HepG2 (cell line): ENCODE measurements around the gene NEK8. TPM values are rescaled to one million over a fixed set of nuclear protein-coding genes. Genes with fewer than 3 reads are reported as not detected.

Experiments used
- CENPT ChIP-seq: sonication (generic); formaldehyde crosslinking; IDR thresholded peaks from 2 replicates; pipeline ENCODE4 v1.8.0; 2022; ENCODE audit warnings: low read depth, mild to moderate bottlenecking, moderate library complexity, missing genetic modification reagents
- GFI1 ChIP-seq: sonication (generic); formaldehyde crosslinking; IDR thresholded peaks from 2 replicates; pipeline ENCODE4 v1.5.0; 2020; ENCODE audit warnings: missing genetic modification reagents, mild to moderate bottlenecking, borderline replicate concordance
- HDAC1 ChIP-seq: sonication (generic); formaldehyde crosslinking; IDR thresholded peaks from 2 replicates; pipeline ENCODE4 v1.5.1; 2020; ENCODE audit warnings: mild to moderate bottlenecking, missing genetic modification reagents
- NR2F6 ChIP-seq, 2 experiments: IDR thresholded peaks; 2 replicates each; pipeline ENCODE4 v1.6.1; 2016; ENCODE audit warnings: antibody characterized with exemption in 1 of 2, mild to moderate bottlenecking in 1 of 2
- SALL1 ChIP-seq: sonication (generic); formaldehyde crosslinking; IDR thresholded peaks from 2 replicates; pipeline ENCODE4 v1.8.0; 2022; ENCODE audit warnings: mild to moderate bottlenecking, missing genetic modification reagents
- ZNF12 ChIP-seq: sonication (generic); formaldehyde crosslinking; IDR thresholded peaks from 2 replicates; pipeline ENCODE4 v1.5.0; 2020; ENCODE audit warnings: missing genetic modification reagents
- ZNF616 ChIP-seq: sonication (generic); formaldehyde crosslinking; IDR thresholded peaks from 2 replicates; pipeline ENCODE4 v1.5.0; 2020; ENCODE audit warnings: low read depth, mild to moderate bottlenecking, missing genetic modification reagents
- polyA plus RNA-seq, 8 experiments: library from polyadenylated mRNA; depleted of rRNA in 3 of 8; stranded (reverse) in 7 of 8; unstranded in 1 of 8; fragments of >200 nt; fragmentation: Illumina TruSeq in 4 of 8; extraction: Trizol in 4 of 8; gene quantifications; 2 replicates each; pipeline versions ENCODE4 v1.2.1 to v1.2.3, GENCODE V29; 2011 to 2016; ENCODE audit warnings: low read depth in 4 of 8, missing spikeins in 1 of 8, mixed read lengths in 1 of 8; ENCODE audit not compliant: insufficient read depth in 1 of 8
- total RNA-seq, 5 experiments: library from RNA; depleted of rRNA; stranded (reverse); fragments of >200 nt; fragmentation: Illumina TruSeq; extraction: Trizol; gene quantifications; 2 replicates each; pipeline ENCODE4 v1.2.3, GENCODE V29; 2016; ENCODE audit warnings: low read depth in 1 of 5
- TF ChIP-seq, protein P1 (sequence below): sonication (generic); formaldehyde crosslinking; IDR thresholded peaks from 2 replicates; pipeline ENCODE4 v1.8.0; 2022; ENCODE audit warnings: low read depth, missing genetic modification reagents
- TF ChIP-seq, protein P2 (sequence below): sonication (generic); formaldehyde crosslinking; IDR thresholded peaks from 2 replicates; pipeline ENCODE4 v1.5.1; 2020; ENCODE audit warnings: mild to moderate bottlenecking, missing genetic modification reagents, borderline replicate concordance
- TF ChIP-seq, protein P3 (sequence below): sonication (generic); formaldehyde crosslinking; IDR thresholded peaks from 2 replicates; pipeline ENCODE4 v1.4.0; 2020; ENCODE audit warnings: missing genetic modification reagents, mild to moderate bottlenecking, borderline replicate concordance
- TF ChIP-seq, protein P4 (sequence below): IDR thresholded peaks from 2 replicates; pipeline ENCODE4 v1.6.1; 2018; ENCODE audit warnings: missing genetic modification reagents
- TF ChIP-seq, protein P5 (sequence below), 2 experiments: sonication (generic) in 1 of 2; formaldehyde crosslinking in 1 of 2; IDR thresholded peaks; 2 replicates each; pipeline versions ENCODE4 v1.4.0 to v1.6.1; 2016 to 2020; ENCODE audit warnings: borderline replicate concordance in 1 of 2, low read depth in 1 of 2, mild to moderate bottlenecking in 1 of 2, missing genetic modification reagents in 1 of 2

The NEK8 gene
- total and polyA plus RNA-seq, 2 of the 13 experiments (the other 11 are each of a cell fraction or from before 2014, with no cell fraction given), result 5.8 to 13.5 TPM

DNA sequence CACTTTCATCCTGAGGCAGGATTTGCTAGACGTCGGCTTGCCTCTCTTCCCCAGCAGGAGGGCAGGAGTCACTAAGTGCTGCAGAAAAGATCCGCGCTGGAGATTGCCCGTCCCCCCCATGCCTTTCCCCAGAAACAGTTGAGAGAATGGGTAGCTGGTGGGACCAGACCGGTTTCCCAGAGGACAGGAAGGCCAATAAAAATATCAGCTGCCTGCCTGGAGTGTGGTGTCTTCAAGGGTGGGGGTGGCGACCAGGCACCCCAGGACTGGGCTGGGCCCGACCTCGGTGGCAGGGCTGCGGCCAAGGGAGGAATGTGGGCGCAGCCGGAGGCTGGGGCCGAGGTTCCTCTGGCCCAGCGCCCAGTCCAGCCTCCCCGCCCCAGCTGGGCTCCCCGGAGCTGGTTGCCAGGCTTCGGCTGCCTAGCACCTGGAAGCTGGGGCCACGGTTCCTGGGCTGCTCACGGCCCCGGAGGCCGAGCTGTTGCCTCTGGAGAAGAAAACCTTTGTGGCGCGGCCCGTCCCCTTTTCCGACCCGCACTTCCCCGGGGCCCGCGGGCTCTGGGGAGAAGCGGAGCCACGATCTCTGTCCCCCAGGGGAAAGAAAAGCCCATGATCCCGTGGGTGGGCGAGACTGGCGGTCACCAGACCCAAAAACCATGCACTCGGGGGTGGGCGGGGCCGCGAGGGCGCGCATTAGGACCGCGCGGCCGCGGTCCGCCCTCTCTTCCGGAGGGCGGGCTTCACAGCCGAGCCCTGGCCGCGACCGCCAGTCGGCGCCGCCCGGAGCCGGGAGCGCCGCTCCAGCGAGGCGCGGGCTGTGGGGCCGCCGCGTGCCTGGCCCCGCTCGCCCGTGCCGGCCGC is 14.9 kb downstream of the NEK8 start, which contains the start of gene TRAF4 (continued):
- TF ChIP-seq, protein P1, sequence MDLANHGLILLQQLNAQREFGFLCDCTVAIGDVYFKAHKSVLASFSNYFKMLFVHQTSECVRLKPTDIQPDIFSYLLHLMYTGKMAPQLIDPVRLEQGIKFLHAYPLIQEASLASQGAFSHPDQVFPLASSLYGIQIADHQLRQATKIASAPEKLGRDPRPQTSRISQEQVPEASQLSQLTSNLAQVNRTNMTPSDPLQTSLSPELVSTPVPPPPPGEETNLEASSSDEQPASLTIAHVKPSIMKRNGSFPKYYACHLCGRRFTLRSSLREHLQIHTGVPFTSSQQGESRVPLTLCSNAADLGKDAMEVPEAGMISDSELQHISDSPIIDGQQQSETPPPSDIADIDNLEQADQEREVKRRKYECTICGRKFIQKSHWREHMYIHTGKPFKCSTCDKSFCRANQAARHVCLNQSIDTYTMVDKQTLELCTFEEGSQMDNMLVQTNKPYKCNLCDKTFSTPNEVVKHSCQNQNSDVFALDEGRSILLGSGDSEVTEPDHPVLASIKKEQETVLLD (CRISPR knock-in tag), result no peak
- TF ChIP-seq NR2F6 (IDR thresholded peaks at IDR 0.05), result no peak
- TF ChIP-seq NR2F6 (CRISPR knock-in tag; IDR thresholded peaks at IDR 0.05), result no peak
- no peak for TF ChIP-seq ZNF12 (CRISPR knock-in tag)
- no peak for TF ChIP-seq GFI1
- 0 out of 2 replicates have a peak, but pooled peaks have one; percentile 15 for TF ChIP-seq HDAC1 (CRISPR knock-in tag)
- TF ChIP-seq, protein P2, sequence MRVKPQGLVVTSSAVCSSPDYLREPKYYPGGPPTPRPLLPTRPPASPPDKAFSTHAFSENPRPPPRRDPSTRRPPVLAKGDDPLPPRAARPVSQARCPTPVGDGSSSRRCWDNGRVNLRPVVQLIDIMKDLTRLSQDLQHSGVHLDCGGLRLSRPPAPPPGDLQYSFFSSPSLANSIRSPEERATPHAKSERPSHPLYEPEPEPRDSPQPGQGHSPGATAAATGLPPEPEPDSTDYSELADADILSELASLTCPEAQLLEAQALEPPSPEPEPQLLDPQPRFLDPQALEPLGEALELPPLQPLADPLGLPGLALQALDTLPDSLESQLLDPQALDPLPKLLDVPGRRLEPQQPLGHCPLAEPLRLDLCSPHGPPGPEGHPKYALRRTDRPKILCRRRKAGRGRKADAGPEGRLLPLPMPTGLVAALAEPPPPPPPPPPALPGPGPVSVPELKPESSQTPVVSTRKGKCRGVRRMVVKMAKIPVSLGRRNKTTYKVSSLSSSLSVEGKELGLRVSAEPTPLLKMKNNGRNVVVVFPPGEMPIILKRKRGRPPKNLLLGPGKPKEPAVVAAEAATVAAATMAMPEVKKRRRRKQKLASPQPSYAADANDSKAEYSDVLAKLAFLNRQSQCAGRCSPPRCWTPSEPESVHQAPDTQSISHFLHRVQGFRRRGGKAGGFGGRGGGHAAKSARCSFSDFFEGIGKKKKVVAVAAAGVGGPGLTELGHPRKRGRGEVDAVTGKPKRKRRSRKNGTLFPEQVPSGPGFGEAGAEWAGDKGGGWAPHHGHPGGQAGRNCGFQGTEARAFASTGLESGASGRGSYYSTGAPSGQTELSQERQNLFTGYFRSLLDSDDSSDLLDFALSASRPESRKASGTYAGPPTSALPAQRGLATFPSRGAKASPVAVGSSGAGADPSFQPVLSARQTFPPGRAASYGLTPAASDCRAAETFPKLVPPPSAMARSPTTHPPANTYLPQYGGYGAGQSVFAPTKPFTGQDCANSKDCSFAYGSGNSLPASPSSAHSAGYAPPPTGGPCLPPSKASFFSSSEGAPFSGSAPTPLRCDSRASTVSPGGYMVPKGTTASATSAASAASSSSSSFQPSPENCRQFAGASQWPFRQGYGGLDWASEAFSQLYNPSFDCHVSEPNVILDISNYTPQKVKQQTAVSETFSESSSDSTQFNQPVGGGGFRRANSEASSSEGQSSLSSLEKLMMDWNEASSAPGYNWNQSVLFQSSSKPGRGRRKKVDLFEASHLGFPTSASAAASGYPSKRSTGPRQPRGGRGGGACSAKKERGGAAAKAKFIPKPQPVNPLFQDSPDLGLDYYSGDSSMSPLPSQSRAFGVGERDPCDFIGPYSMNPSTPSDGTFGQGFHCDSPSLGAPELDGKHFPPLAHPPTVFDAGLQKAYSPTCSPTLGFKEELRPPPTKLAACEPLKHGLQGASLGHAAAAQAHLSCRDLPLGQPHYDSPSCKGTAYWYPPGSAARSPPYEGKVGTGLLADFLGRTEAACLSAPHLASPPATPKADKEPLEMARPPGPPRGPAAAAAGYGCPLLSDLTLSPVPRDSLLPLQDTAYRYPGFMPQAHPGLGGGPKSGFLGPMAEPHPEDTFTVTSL (CRISPR knock-in tag), result no peak
- TF ChIP-seq, protein P3, sequence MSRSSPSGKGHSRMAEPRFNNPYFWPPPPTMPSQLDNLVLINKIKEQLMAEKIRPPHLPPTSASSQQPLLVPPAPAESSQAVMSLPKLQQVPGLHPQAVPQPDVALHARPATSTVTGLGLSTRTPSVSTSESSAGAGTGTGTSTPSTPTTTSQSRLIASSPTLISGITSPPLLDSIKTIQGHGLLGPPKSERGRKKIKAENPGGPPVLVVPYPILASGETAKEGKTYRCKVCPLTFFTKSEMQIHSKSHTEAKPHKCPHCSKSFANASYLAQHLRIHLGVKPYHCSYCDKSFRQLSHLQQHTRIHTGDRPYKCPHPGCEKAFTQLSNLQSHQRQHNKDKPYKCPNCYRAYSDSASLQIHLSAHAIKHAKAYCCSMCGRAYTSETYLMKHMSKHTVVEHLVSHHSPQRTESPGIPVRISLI (CRISPR knock-in tag), result no peak
- TF ChIP-seq SALL1 (CRISPR knock-in tag), result no peak; the same call in 1 of the 2 replicates
- TF ChIP-seq ZNF616, result 0 out of 2 replicates have a peak, but pooled peaks have one; percentile 30
- TF ChIP-seq, protein P4, sequence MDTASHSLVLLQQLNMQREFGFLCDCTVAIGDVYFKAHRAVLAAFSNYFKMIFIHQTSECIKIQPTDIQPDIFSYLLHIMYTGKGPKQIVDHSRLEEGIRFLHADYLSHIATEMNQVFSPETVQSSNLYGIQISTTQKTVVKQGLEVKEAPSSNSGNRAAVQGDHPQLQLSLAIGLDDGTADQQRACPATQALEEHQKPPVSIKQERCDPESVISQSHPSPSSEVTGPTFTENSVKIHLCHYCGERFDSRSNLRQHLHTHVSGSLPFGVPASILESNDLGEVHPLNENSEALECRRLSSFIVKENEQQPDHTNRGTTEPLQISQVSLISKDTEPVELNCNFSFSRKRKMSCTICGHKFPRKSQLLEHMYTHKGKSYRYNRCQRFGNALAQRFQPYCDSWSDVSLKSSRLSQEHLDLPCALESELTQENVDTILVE (CRISPR knock-in tag), result 0 out of 2 replicates have a peak, but pooled peaks have one; percentile 10
- TF ChIP-seq CENPT, result no peak; the same call in 1 of the 2 replicates
- TF ChIP-seq, protein P5, sequence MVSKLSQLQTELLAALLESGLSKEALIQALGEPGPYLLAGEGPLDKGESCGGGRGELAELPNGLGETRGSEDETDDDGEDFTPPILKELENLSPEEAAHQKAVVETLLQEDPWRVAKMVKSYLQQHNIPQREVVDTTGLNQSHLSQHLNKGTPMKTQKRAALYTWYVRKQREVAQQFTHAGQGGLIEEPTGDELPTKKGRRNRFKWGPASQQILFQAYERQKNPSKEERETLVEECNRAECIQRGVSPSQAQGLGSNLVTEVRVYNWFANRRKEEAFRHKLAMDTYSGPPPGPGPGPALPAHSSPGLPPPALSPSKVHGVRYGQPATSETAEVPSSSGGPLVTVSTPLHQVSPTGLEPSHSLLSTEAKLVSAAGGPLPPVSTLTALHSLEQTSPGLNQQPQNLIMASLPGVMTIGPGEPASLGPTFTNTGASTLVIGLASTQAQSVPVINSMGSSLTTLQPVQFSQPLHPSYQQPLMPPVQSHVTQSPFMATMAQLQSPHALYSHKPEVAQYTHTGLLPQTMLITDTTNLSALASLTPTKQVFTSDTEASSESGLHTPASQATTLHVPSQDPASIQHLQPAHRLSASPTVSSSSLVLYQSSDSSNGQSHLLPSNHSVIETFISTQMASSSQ (IDR thresholded peaks at IDR 0.05; ENCODE audit: low read depth), result no peak
- TF ChIP-seq, protein P5 (CRISPR knock-in tag; IDR thresholded peaks at IDR 0.05; ENCODE audit: borderline replicate concordance), result no peak; the same call in 1 of the 2 replicates
